GM19438 (cell line): ENCODE measurements around the gene S100A1.
A peak's percentile ranks its signal among the peaks of the same experiment; 100 is the strongest.
"Not testable (repeated sequence)": the region's sequence is repeated elsewhere in the genome, so short reads cannot be mapped to it uniquely, and the experiment has no call there.

Source experiments
- ATAC-seq: cut with Tn5 transposase; IDR thresholded peaks from one replicate; pipeline ENCODE4 v1.9.1; 2021; ENCODE audit warnings: low read depth; ENCODE audit not compliant: unreplicated experiment

The S100A1 gene

DNA sequence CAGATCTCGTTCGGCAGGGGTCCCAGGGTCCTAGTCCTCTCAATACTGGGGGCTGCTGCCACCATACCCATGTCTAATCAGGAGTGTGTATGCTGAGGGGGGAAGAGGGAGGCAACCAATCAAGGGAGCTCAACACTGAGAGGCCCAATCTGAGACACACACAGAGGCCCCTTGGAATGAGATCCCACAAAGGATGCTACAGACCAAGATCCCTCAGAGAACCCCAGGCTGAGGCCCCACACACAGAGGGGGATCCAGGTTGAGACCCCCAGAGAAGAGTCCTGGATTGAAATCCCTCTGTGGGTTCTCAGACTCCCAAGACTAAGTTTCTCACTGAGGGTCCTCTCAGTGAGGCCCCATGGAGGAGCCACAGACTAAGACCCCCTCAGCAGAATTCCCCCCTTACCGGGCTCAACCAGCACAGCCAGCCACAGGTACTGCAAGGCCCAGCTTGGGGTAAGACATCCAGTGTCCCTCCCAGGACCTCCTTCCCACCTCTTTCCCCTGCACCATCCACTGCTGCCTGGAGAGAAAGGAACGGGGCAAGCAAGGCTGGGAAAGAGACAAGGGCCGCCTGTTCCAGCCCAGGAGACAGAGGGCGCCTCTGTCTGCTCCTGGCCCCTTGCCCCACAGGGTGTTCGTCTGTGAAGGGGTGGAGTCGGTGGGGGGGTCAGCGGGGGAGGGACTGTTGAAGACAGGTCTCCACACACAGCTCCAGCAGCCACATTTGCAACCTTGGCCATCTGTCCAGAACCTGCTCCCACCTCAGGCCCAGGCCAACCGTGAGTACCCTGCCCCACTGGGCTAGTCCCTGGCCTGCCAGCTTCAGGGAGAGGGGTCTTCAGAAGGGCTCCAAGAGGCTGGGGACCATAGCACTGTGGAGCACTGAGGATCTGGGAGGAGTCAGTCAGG is at the start of gene S100A1:
S100A1 (plus strand) TSS at position 720 of the 912 bp plus-strand sequence. CDS start 2,088 bp downstream, outside the sequence.
- ATAC-seq = no peak

DNA sequence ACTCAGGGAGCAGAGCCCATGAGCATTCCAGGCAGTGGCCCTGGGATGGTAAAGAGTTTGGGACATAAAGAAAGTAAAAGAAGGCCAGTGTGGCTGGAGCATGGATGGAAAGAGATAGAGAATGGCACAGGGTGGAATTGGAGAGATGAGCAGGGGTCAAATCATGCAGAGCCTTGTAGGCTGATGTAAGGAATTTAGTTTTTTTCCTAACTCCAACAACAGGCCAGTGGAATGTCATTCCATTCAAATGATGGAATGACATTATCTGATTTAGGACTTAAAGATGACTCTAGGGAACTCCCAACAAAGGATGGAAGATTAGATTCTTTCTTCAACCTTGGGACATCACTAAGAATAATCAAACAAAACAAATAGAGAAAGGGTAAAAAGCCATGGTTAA is 49.7 kb upstream of the S100A1 start:
- no peak for ATAC-seq

DNA sequence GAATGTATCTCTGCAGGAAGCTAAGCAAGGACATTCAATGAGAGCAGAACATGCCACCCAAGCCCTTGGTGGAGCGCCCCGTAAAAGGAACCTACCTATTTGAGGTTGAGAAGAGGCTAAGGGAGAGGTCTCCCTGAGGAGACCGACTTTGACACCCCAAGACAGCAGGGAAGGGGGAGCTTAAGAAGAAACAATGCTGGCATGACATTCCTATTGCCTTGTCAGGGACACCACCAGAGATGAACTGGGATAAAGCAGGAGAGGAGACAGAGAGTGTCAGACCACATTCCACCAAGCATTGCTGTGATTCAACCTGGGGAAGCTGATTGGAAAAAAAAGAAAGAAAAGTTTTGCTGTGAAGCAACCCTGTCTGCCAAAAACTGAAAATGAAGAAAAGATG is 49.3 kb upstream of the S100A1 start:
- no peak for ATAC-seq

DNA sequence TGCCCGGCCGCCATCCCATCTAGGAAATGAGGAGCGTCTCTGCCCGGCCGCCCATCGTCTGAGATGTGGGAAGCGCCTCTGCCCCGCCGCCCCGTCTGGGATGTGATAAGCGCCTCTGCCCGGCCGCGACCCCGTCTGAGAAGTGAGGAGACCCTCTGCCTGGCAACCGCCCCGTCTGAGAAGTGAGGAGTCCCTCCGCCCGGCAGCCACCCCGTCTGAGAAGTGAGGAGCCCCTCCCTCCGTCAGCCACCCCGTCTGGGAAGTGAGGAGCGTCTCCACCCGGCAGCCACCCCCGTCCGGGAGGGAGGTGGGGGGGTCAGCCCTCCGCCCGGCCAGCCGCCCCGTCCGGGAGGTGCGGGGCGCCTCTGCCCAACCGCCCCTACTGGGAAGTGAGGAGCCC is 45.4 kb upstream of the S100A1 start:
- ATAC-seq = not testable (repeated sequence)

DNA sequence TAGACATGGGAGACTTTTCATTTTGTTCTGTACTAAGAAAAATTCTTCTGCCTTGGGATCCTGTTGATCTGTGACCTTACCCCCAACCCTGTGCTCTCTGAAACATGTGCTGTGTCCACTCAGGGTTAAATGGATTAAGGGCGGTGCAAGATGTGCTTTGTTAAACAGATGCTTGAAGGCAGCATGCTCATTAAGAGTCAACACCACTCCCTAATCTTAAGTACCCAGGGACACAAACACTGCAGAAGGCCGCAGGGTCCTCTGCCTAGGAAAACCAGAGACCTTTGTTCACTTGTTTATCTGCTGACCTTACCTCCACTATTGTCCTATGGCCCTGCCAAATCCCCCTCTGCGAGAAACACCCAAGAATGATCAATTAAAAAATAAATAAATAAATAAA is 44.7 kb upstream of the S100A1 start:
- ATAC-seq = not testable (repeated sequence)

DNA sequence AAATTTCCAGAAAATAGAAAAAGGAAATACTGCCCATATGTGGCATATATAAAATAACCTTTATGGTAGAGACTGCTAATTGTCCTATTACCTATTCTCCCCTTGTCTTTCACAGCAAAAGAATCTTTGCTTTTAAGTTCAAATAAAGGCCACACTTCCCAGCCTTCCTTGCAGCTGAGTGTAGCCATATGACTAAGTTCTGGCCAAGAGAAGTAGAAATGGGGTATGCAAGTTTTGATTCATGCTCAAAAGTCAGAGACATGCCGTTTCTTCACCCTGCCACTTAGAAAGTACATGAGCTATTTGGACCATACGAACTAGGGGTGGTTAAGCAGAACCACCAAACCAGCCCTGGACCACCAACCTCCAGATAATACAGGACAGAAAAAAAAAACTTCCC is 44.3 kb upstream of the S100A1 start:
- ATAC-seq = no peak

DNA sequence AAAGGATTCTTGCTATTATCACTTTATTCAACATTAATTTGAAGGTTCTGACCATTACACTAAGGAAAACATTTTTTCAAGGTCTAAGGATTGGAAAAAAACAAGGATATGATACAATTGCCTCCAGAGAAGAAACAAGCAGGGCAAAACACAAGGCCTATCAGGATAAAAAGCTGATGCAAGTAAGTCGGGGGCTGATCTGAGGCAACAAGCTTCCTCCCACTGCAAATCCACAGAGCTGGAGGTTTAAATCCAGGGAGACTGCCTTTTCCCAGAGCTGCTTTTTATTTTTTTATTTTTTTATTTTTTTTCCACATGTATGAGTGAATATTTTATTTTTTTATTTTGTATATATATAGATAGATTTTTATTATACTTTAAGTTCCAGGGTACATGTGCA is 43.2 kb upstream of the S100A1 start:
- no peak for ATAC-seq

DNA sequence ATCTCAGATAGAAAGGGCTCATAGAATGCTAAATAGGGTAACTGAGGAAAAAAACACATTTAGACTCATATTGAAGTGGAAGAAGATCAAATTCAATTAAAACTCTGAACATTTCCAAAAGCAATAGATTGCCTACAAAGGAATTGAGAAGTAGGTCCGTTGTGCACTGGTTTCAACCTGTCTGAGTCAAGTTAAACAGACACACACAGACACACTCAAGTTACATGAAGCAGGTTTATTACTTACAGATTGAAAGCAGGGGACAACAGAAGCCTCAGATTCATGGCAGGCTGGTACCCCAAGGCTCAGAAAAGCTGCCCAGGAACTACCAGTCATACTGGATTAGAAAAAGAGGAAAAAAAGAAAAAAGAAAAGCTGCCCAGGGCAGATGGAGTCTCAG is 41.9 kb upstream of the S100A1 start:
- no peak for ATAC-seq

DNA sequence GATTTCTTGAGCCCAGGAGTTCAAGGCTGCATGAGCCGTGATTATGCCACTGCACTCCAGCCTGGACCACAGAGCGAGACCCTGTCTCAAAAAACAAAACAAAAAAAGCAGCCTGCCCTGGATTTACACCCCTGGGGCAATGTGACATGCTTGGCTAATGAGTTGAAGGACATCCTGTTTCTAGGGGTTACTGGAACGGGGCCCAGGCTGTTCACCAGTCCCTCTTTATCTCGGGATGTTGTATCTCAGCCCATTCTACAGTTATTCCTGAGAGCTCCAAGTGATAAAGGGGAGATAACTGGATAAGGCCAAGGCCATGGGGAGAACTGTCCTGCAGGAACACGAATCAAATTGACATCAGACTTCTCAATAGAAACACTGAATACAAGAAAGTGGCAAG is 40.9 kb upstream of the S100A1 start:
- ATAC-seq = no peak

DNA sequence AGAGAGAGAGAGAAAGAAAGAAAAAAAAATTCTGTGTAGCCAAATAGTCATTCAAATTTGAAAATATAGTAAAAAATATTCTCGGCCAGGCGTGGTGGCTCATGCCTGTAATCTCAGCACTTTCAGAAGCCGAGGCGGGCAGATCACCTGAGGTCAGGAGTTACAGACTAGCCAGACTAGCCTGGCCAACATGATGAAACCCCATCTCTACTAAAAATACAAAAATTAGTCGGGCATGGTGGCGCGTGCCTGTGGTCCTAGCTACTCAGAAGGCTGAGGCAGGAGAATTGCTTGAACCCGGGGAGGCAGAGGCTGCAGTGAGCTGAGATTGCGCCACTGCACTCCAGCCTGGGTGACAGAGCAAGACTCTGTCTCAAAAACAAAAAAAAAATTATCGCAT is 40.2 kb upstream of the S100A1 start:
- not testable (repeated sequence) for ATAC-seq

DNA sequence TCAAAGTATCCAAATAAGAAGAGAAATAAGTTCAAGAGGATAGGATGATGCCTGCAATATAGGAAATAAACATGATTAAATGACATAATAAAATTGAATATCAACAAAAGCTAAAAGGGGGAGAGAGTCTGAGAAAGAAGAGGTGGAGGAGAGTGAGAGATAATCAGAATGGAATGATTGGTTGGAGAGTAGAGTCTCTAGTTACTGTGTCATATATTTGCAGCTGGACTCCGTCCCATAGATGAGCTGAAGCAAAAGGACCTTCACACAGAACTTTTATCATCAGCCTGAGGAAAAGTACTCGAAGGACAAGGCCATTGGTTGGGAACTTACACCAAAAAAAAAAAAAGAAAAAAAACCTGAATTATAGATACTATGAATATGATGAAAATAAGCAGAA is 39.8 kb upstream of the S100A1 start:
- ATAC-seq = no peak

DNA sequence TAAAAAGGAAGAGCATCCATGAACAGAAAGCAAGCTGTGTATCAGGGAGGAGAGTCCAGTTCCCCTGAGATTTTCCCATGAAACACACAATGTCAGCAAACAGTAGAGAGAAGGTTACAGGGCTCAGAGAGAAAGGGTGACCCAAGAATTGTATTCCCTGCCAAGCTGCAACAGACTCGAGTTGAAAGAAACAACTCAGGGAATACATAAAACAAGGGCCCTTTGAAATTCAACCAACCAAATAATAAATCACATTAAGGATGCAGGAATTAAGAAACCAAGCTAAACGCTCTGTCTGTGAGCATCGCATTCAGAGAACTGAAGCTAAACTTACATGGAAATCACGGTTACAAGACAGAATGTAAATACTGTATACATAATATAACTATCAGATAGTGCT is 35.5 kb upstream of the S100A1 start:
- no peak for ATAC-seq

DNA sequence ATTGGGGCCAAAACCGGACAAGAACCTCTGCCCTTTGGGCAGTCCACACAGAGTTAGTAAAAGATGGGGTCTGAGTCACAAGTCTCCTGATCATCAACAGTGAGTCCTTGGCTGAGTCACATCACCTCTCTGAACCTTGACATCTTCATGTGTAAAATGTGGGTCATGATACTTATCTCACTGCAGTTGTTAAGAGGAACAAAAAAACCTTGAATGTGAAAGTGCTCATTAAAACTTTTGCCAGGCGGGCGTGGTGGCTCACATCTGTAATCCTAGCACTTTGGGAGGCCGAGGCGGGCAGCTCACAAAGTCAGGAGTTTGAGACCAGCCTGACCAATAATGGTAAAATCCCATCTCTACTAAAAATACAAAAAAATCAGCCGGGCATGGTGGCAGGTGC is 31.0 kb upstream of the S100A1 start:
- no peak for ATAC-seq

DNA sequence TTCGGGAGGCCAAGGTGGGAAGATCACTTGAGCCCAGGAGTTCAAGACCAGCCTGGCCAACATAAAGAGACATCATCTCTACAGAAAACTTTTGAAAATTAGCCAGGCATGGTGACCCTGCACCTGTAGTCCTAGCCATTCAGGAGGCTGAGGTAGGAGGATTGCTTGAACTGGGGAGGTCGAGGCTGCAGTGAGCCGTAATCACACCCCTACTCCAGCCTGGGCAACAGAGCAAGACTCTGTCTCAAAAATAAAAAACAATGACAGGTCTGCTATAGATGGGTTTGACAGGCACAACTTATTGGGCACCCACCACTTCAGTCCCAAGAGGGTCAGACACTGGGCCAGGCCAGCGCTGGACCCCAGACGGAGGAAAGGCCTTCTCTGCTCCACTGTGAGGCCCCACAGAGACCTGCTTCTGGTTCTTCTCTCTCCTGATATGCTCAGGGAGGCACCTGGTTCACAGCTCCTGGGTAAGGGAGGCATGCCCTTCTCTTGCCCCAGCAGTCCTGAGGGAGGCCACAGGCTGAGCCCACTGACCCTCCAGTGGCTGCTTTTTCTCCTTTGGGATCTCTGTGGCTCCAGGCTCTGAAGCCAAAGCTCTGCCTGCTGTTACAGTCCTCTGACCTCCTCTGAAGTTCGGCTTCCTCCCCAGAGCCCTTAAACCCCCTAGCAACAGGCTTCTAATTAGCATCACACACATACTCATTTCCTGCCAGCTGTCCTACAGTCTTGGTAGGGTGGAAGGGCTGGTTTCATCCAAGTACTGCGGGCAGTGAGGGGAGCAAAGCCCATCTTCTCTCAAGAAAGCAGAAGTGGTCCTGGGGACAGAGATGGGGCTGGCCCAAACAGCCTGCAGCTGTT is 29.7 kb upstream of the S100A1 start:
- peak; percentile 99 for ATAC-seq

DNA sequence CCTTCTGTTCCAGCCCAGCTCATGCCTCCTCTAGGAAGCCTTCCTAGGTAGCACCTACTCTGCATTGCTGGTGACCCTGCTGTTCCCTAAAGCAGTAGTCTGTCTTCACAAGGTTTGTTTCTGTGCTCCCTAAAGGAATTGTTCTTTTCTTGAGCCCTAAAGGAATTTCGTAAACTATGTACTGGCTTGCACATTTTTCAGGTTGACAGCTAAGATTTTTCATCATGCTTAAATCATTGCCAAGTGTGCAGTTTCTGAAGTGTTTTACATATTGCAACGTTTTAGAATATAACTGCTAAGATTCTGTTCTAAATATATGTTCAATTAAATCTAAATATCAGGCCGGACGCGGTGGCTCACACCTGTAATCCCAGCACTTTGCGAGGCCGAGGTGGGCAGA is 28.4 kb upstream of the S100A1 start:
- no peak for ATAC-seq

DNA sequence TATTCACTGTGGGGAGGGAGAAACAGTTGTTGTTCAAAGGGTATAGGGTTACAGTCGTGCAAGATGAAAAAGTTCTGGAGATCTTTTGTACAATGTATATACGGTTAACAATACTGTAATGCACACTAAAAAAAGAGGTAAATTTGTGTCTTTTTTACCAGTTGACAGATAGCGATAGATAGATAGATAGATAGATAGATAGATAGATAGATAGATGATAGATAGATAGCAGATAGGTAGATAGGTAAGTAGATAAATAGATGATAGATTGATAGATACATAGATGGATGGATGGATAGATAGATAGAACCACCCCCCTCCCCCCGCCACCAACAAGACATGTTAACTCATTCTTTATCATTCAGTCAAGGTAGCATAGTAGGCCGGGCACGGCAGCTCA is 25.5 kb upstream of the S100A1 start:
- ATAC-seq = no peak

DNA sequence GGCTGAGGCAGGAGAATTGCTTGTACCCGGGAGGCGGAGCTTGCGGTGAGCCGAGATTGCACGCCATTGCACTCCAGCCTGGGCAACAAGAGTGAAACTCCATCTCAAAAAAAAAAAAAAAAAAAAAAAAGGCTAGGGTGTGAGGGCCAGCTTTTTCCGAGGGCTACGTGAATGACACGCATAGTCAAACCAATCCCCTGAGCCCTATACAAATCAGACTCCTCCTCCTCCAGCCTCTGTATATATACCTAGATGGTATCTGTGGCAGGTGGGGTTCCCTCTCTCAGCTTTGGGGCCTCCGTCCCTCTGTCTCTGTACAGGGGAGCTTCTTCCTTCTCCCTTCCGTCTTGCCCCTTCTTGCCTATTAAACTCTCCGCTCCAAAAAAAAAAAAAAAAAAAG is 22.0 kb upstream of the S100A1 start:
- no peak for ATAC-seq

DNA sequence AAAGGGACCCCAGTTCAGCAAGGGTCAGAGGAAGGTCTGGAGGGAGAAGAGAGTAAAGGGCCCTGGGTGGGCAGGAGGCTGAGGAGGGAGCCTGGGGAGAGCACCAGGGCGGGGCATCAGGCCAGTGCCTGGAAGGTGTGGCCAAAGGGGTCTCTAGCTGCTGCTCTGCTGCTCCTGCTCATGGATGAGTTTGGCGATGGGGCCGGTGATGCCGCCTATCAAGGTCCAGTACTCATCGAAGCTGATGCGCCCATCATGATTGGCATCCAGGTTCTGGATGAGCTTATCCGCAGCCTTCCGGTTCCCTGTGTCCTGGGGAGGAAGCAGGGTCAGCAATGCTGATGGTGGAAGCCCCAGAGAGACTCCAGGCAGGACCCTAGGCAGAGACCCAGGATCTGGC is 20.9 kb upstream of the S100A1 start:
- no peak for ATAC-seq

DNA sequence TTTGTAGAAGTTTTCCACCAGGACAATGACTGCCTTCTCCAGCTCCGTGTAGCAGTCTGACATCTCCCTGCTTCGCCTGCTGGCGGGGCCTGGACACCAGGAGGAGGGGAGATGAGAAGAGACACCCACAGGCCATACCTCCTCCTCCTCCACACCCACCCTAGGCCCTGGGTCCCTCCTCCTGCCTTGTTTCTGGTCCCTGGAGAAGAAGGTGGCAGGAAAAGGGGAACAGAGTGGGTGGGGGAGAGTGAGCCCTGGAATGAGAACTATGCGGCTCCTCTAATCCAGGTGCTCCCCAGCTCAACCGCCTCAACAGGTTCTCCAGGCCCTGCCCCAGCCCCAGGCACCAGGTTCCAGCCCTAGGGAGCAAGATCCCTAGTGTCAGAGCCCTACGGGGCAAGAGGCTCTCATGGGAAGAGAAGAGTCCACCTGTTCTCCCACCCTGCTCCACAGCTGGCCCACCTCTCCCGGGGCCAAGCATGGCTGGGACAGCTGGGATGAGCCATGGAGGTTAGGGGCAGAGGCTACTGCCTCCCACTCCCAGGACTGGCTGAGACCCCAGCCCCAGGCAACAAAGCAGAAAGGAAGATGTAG is 20.0 kb upstream of the S100A1 start:
- ATAC-seq = no peak

DNA sequence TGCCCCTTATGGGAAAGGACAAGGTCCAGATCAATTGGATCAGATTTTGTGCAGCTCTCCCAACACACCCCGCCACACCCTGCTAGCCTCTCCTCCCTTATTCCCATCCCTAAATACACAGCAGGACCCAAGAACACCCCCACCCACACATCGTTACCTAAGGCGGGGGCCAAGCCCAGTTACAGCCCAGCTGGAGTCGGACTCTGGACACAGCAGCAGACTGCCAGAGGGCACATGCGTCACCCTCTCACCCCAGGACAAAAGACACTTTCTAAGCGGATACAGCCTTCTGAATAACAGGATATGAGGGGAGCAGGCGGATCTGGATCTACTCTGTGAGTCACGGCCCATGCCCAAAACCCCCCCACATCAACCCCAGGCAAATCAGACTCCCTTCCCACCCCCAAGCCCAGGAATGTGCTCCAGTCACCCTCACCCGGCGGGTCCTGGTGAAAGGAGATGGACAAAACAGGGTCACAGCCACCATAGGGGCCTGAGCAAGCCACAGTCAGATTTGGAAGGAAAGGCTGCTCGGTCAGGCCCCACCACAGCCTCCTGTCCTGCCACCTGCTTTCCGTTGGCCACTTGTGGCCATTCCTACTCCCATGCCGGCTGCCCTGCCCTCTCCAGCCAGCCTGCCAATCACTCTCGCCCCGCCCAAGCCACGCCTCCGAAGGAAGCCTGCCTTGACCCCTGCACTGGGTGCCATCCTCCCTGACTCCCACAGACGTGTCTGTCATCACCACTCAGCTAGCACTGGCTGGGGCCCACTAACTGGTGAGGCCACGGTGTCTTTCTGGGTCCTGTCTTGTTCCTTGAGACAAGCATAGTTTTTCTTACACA is 19.3 kb upstream of the S100A1 start:
- no peak for ATAC-seq

DNA sequence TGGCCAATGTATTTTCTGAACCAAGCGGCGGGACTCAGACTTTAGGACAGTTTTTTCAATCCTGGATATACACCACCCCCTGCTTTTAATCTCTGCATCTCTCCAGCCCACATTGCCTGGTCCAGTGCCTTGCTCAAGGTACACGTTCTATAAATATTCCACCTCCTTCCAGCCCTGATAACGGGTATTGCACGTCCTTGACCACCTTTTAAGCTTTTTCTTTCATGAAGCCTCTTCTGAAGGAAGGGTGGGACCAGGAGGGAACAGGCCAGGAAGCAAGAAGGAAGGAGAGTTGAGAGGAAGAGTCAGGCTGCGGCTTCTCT is 18.7 kb upstream of the S100A1 start:
- no peak for ATAC-seq
